Hepatocyte (in vitro differentiated cells): ENCODE results near the gene ACSBG1. TPM values are rescaled to one million over a fixed set of nuclear protein-coding genes. Genes with fewer than 3 reads are reported as not detected.

ENCODE experiments used
- DNase-seq: peaks from one replicate; pipeline ENCODE4 v3.0.0-alpha.2; 2016; ENCODE audit warnings: low spot score
- H2AFZ ChIP-seq: fragments of 200-600 bp; sonication (generic); 2 replicates; pipeline ENCODE4 v1.6.0; 2016; ENCODE audit warnings: antibody characterized with exemption, mild to moderate bottlenecking
- H3K27ac ChIP-seq: fragments of 200-600 bp; sonication (generic); 2 replicates; pipeline ENCODE4 v1.5.1; 2016; ENCODE audit warnings: mild to moderate bottlenecking
- H3K27me3 ChIP-seq: fragments of 200-600 bp; sonication (generic); 2 replicates; pipeline ENCODE4 v1.6.1; 2016
- H3K36me3 ChIP-seq: fragments of 200-600 bp; sonication (generic); replicated peaks from 2 replicates; pipeline ENCODE4 v1.5.1; 2016; ENCODE audit warnings: low read depth; ENCODE audit not compliant: insufficient read depth
- H3K4me1 ChIP-seq: fragments of 200-600 bp; sonication (generic); 2 replicates; pipeline ENCODE4 v1.5.1; 2016; ENCODE audit warnings: mild to moderate bottlenecking, moderate library complexity; ENCODE audit not compliant: insufficient read depth
- H3K4me2 ChIP-seq: fragments of 200-600 bp; sonication (generic); 2 replicates; pipeline ENCODE4 v1.6.0; 2016
- H3K4me3 ChIP-seq: fragments of 200-600 bp; sonication (generic); 2 replicates; pipeline ENCODE4 v1.5.1; 2016; ENCODE audit warnings: mild to moderate bottlenecking
- H3K79me2 ChIP-seq: fragments of 200-600 bp; sonication (generic); 2 replicates; pipeline ENCODE4 v1.6.0; 2017; ENCODE audit warnings: mild to moderate bottlenecking
- H3K9me2 ChIP-seq: fragments of 200-600 bp; sonication (generic); replicated peaks from 2 replicates; pipeline ENCODE4 v1.6.0; 2017; ENCODE audit warnings: mild to moderate bottlenecking; ENCODE audit not compliant: insufficient read depth
- H3K9me3 ChIP-seq: fragments of 200-600 bp; sonication (generic); 2 replicates; pipeline ENCODE4 v1.5.1; 2016; ENCODE audit warnings: low read depth, mild to moderate bottlenecking
- H4K20me1 ChIP-seq: fragments of 200-600 bp; sonication (generic); 2 replicates; pipeline ENCODE4 v1.6.0; 2016; ENCODE audit warnings: mild to moderate bottlenecking; ENCODE audit not compliant: insufficient read depth, poor library complexity, severe bottlenecking
- CTCF ChIP-seq: fragments of 200-600 bp; sonication (generic); IDR thresholded peaks from 2 replicates; pipeline ENCODE4 v1.5.1; 2016; ENCODE audit warnings: antibody characterized with exemption, mild to moderate bottlenecking; ENCODE audit not compliant: poor library complexity
- EZH2 ChIP-seq: fragments of 200-600 bp; sonication (generic); IDR thresholded peaks from 2 replicates; pipeline ENCODE4 v1.6.1; 2016; ENCODE audit warnings: antibody characterized with exemption, mild to moderate bottlenecking, borderline replicate concordance
- EZH2phosphoT487 ChIP-seq: fragments of 200-600 bp; sonication (generic); IDR thresholded peaks from one replicate; pipeline ENCODE4 v1.6.1; 2018; ENCODE audit warnings: antibody characterized with exemption, mild to moderate bottlenecking, low read depth, moderate library complexity; ENCODE audit not compliant: unreplicated experiment, severe bottlenecking
- WGBS: methylation state at CpG from one replicate; pipeline ENCODE4 v1.1.6; 2016; ENCODE audit warnings: low lambda C conversion rate; ENCODE audit errors: missing lambda C conversion rate; 5-methylcytosine and 5-hydroxymethylcytosine counted together
- polyA plus RNA-seq: library from polyadenylated mRNA; unstranded; fragments of >200 nt; fragmentation: Nextera tagmentation; extraction: Ambion mirVana; gene quantifications from 2 replicates; pipeline ENCODE4 v1.2.1, GENCODE V29; 2016
- total RNA-seq: library from RNA; depleted of rRNA; stranded (reverse); fragments of >200 nt; gene quantifications from 2 replicates; pipeline ENCODE4 v1.2.3, GENCODE V29; 2014

The ACSBG1 gene
- total and polyA plus RNA-seq, 2 experiments from 2014 or later: 0.10 to 0.93 TPM

GRCh38 chr15:78260489-78260888 lies 26.1 kb upstream of the ACSBG1 start:
- Histone ChIP-seq H4K20me1 (no peaks in the 10 kb centered on the region), H3K27me3 (no peaks in the 10 kb centered on the region), H2AFZ (no peak overlapping the region), H3K9me3 (no peaks in the 10 kb centered on the region), H3K36me3 (no peaks in the 10 kb centered on the region), H3K4me2 (no peak overlapping the region), H3K79me2 (no peaks in the 10 kb centered on the region), H3K27ac (no peak overlapping the region), H3K4me1 (no peaks in the 10 kb centered on the region), H3K9me2 (no peaks in the 10 kb centered on the region), H3K4me3 (no peak overlapping the region)
- TF ChIP-seq EZH2phosphoT487 (no peak), EZH2 (no peak), CTCF (no peak)
- DNase-seq: no peak
- 72% methylated on average over 2 of the region's 2 CpGs for WGBS

- DNase-seq: no peak
- Histone ChIP-seq H3K79me2 (no peaks in the 10 kb centered on the region), H3K4me2 (no peak overlapping the region), H3K27me3 (no peaks in the 10 kb centered on the region), H3K9me2 (no peaks in the 10 kb centered on the region), H4K20me1 (no peaks in the 10 kb centered on the region), H3K9me3 (no peaks in the 10 kb centered on the region), H3K4me1 (no peaks in the 10 kb centered on the region), H3K4me3 (no peak overlapping the region), H3K36me3 (no peaks in the 10 kb centered on the region), H2AFZ (no peak overlapping the region), H3K27ac (no peak overlapping the region)
- 74% methylated on average over 3 of the region's 3 CpGs for WGBS
- TF ChIP-seq CTCF (no peak), EZH2 (no peak), EZH2phosphoT487 (no peak)
Measured at GRCh38 chr15:78259232-78259631, 24.9 kb upstream of the ACSBG1 start.

- DNase-seq: no peak
- Histone ChIP-seq H3K79me2 (no peaks in the 10 kb centered on the region), H2AFZ (no peak overlapping the region), H3K9me3 (no peaks in the 10 kb centered on the region), H3K36me3 (no peaks in the 10 kb centered on the region), H3K4me1 (no peaks in the 10 kb centered on the region), H3K27me3 (no peaks in the 10 kb centered on the region), H3K4me2 (no peak overlapping the region), H3K27ac (no peak overlapping the region), H3K4me3 (no peak overlapping the region), H4K20me1 (no peaks in the 10 kb centered on the region), H3K9me2 (no peaks in the 10 kb centered on the region)
- TF ChIP-seq CTCF (no peak), EZH2 (no peak), EZH2phosphoT487 (no peak)
- WGBS: 87% methylated on average over 3 of the region's 3 CpGs
Measured at GRCh38 chr15:78257681-78258080, 23.3 kb upstream of the ACSBG1 start.

- no peaks in the 10 kb centered on the region for H3K27me3 ChIP-seq
- H2AFZ ChIP-seq: no peak overlapping the region
- no peak for TF ChIP-seq CTCF
- TF ChIP-seq EZH2phosphoT487: no peak
- DNase-seq: no peak
- no peaks in the 10 kb centered on the region for H3K9me2 ChIP-seq
- WGBS: 87% methylated on average over 3 of the region's 3 CpGs
- H3K36me3 ChIP-seq: no peaks in the 10 kb centered on the region
- no peaks in the 10 kb centered on the region for H3K4me1 ChIP-seq
- no peak overlapping the region for H3K27ac ChIP-seq
- H3K79me2 ChIP-seq: no peaks in the 10 kb centered on the region
- no peaks in the 10 kb centered on the region for H3K9me3 ChIP-seq
- no peak overlapping the region for H3K4me3 ChIP-seq
- no peaks in the 10 kb centered on the region for H4K20me1 ChIP-seq
- H3K4me2 ChIP-seq: no peak overlapping the region
Measured at GRCh38 chr15:78256044-78256437, 21.7 kb upstream of the ACSBG1 start.
